ENCODE data around the gene TCF15. TPM values are rescaled to one million over a fixed set of nuclear protein-coding genes. Genes with fewer than 3 reads are reported as not detected.

The TCF15 gene
- total RNA-seq, 1 experiment from 2014 or later: not detected

DNA sequence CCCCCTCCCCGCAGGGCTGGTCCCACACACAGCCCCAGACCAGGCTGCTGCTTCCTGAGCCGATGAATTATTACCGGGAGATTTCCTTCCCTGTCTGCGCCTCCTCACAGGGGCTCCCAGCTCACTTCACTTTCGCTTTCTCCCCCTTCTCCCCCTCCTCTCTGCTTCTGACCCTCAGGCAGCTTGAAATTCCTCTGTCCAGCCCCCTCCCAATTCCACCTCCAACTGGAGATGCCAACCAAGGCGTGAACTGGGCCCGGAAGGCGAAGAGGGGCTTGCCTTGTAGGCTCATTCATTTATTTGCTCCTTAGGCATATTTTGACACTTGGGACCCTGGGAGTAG lies 1.7 kb upstream of the TCF15 start:
- ChIA-PET CTCF (no interaction called here), POLR2A (ENCODE audit: unreplicated experiment) (no interaction called here)
- no TSS peak for BruUV-seq (replicated peaks)
- Histone ChIP-seq H3K36me3 (ENCODE audit: low read depth) (no peaks in the 10 kb centered on the region), H3K27ac (no peak overlapping the region), H3K27me3 (ENCODE audit: insufficient read depth, low read depth) (peaks cover 20% of the 10 kb centered on the region), H3K4me1 (replicated peaks; ENCODE audit: insufficient read depth) (no peaks in the 10 kb centered on the region), H4K20me1 (ENCODE audit: insufficient read depth) (no peaks in the 10 kb centered on the region), H3K4me3 (no peak overlapping the region), H3K9me3 (ENCODE audit: insufficient read depth, low read depth) (no peaks in the 10 kb centered on the region), H3F3A (ENCODE audit: insufficient read depth, low read depth) (no peaks in the 10 kb centered on the region), H3K9me2 (ENCODE audit: insufficient read depth) (no peaks in the 10 kb centered on the region), H2AFZ (no peak overlapping the region), H3K4me2 (no peak overlapping the region), H3K79me2 (ENCODE audit: low read depth) (no peaks in the 10 kb centered on the region)
- no peak for DNase-seq
- TF ChIP-seq EZH2 (IDR thresholded peaks at IDR 0.05; ENCODE audit: low read depth): no peak
- TF ChIP-seq, protein P1, sequence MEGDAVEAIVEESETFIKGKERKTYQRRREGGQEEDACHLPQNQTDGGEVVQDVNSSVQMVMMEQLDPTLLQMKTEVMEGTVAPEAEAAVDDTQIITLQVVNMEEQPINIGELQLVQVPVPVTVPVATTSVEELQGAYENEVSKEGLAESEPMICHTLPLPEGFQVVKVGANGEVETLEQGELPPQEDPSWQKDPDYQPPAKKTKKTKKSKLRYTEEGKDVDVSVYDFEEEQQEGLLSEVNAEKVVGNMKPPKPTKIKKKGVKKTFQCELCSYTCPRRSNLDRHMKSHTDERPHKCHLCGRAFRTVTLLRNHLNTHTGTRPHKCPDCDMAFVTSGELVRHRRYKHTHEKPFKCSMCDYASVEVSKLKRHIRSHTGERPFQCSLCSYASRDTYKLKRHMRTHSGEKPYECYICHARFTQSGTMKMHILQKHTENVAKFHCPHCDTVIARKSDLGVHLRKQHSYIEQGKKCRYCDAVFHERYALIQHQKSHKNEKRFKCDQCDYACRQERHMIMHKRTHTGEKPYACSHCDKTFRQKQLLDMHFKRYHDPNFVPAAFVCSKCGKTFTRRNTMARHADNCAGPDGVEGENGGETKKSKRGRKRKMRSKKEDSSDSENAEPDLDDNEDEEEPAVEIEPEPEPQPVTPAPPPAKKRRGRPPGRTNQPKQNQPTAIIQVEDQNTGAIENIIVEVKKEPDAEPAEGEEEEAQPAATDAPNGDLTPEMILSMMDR (conservative IDR thresholded peaks at IDR 0.05): no peak
- intact Hi-C loops (cut with micrococcal nuclease; ENCODE audit: unreplicated experiment): no loop called here

DNA sequence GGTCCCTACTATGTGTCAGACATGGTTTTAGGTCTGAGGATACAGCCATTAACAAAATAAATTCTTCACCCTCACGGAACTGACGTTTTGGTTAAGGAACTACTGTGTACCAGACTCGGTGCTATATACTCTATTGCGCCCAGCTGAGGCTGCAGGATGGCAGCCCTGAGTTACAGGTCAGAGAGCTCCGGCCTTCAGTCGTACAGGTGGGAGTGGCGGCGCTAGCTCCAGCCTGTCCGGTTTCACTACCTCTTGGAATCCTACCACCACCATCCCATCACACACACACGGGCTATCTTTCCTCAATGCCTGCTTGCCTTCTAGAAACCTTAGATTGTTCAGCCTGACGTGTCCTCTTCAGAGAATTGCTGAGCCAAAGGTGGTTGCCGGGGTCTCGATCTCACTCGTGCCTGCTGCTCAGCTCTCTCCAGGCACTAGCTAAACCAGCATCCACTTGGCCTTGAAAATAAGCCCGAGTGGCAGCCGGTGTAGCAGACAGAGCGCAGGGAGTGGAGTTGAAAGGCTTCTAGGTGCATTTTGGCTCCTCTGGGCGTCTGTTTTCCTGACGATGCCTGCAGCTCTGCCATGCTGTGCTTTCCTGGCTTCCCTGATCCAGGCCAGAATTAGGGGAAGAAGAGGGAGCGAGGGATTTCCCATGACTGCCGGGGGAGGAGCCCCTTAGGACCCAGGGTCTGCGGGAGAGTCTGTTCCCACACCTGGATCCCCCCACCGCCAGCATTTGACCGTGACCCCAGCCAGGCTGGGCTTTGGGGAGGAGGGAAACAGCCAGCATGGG lies 1.1 kb upstream of the TCF15 start:
- peaks cover 15% of the 10 kb centered on the region for H3K27me3 ChIP-seq (ENCODE audit: insufficient read depth, low read depth)
- CTCF ChIA-PET: no interaction called here

DNA sequence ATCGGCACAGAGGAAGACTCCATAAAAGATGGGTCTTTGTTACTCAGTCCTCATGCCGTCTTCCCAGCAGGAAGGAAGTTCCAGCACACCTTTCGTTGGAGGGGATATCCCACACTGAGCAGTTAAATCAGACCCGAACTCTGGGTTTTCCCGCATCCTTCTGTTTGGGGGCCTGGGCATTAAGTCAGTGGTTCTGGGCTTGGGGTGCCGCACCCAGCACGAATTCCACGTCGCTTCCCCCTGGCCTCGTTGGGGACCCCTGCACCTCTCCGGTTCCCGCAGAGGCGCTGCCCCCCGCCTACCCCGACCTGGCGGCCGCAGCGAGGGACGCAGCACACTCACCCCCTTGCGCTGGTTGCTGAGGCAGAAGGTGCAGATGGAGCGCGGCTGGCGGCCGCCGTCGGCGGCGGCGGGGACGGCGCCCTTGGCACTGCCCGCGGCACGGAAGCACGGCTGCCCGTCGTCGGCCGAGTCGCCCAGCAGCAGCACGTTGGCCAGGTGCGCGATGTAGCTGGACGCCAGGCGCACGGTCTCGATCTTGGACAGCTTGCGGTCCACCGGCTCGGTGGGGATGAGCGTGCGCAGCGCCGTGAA lies 641 bp downstream of the TCF15 start:
- Histone ChIP-seq H3K79me2 (ENCODE audit: low read depth) (no peaks in the 10 kb centered on the region), H3K4me2 (no peak overlapping the region), H3F3A (ENCODE audit: insufficient read depth, low read depth) (no peaks in the 10 kb centered on the region), H4K20me1 (ENCODE audit: insufficient read depth) (no peaks in the 10 kb centered on the region), H3K9me3 (ENCODE audit: insufficient read depth, low read depth) (no peaks in the 10 kb centered on the region), H3K4me1 (replicated peaks; ENCODE audit: insufficient read depth) (no peaks in the 10 kb centered on the region), H3K9me2 (ENCODE audit: insufficient read depth) (no peaks in the 10 kb centered on the region), H3K27me3 (ENCODE audit: insufficient read depth, low read depth) (no peaks in the 10 kb centered on the region; the same call in none of the 2 replicates), H2AFZ (no peak overlapping the region), H3K4me3 (no peak overlapping the region), H3K27ac (no peak overlapping the region), H3K36me3 (ENCODE audit: low read depth) (no peaks in the 10 kb centered on the region)
- TF ChIP-seq, protein P1 (conservative IDR thresholded peaks at IDR 0.05): no peak
- TF ChIP-seq EZH2 (IDR thresholded peaks at IDR 0.05; ENCODE audit: low read depth): no peak
- no TSS peak for BruUV-seq (replicated peaks)
- DNase-seq: no peak
- intact Hi-C loops (cut with micrococcal nuclease; ENCODE audit: unreplicated experiment): no loop called here
- POLR2A ChIA-PET (ENCODE audit: unreplicated experiment): no interaction called here
- CTCF ChIA-PET: no interaction called here

More for the DNA sequence above, 1.1 kb upstream of the TCF15 start:
- Histone ChIP-seq H3K79me2 (ENCODE audit: low read depth) (no peaks in the 10 kb centered on the region), H3K27ac (no peak overlapping the region), H3K4me3 (no peak overlapping the region), H3F3A (ENCODE audit: insufficient read depth, low read depth) (no peaks in the 10 kb centered on the region), H4K20me1 (ENCODE audit: insufficient read depth) (no peaks in the 10 kb centered on the region), H3K9me3 (ENCODE audit: insufficient read depth, low read depth) (no peaks in the 10 kb centered on the region), H3K9me2 (ENCODE audit: insufficient read depth) (no peaks in the 10 kb centered on the region), H3K36me3 (ENCODE audit: low read depth) (no peaks in the 10 kb centered on the region), H3K4me1 (replicated peaks; ENCODE audit: insufficient read depth) (no peaks in the 10 kb centered on the region), H3K4me2 (no peak overlapping the region), H2AFZ (no peak overlapping the region)
- peak in 1 of 2 experiments; percentile 10 for DNase-seq
- intact Hi-C loops (cut with micrococcal nuclease; ENCODE audit: unreplicated experiment): no loop called here
- BruUV-seq (replicated peaks): no TSS peak
- TF ChIP-seq, protein P1 (conservative IDR thresholded peaks at IDR 0.05): no peak
- TF ChIP-seq EZH2 (IDR thresholded peaks at IDR 0.05; ENCODE audit: low read depth): no peak
- POLR2A ChIA-PET (ENCODE audit: unreplicated experiment): no interaction called here
